H1 (cell line): ENCODE data around the gene ZNF182. TPM values are rescaled to one million over a fixed set of nuclear protein-coding genes. Genes with fewer than 3 reads are reported as not detected.

Experiments
- CTCF ChIA-PET: fragments of 300-600 bp; sonication (Branson Sonifier 250); formaldehyde crosslinking; loops from one replicate; lab custom pipeline; 2021; ENCODE audit not compliant: partially characterized antibody; lab: Charles Lee
- POLR2A ChIA-PET: fragments of 300-600 bp; sonication (Branson Sonifier 250); formaldehyde crosslinking; loops from one replicate; lab custom pipeline; 2021; ENCODE audit warnings: inconsistent platforms; ENCODE audit not compliant: partially characterized antibody; lab: Charles Lee
- DNase-seq, 2 experiments: peaks; one replicate each; pipeline versions ENCODE4 v3.0.0 to v3.0.0-alpha.2; 2010 to 2022; ENCODE audit warnings: low spot score in 2 of 2, low read depth in 1 of 2, mixed read lengths in 1 of 2
- FAIRE-seq: peaks from 2 replicates; lab custom pipeline; 2011; peaks lifted over from hg19 to GRCh38; lab: Jason Lieb, UNC
- H2AFZ ChIP-seq: 2 replicates; pipeline ENCODE4 v1.8.1; 2012; ENCODE audit warnings: low read length, inconsistent platforms
- H2AK5ac ChIP-seq: 2 replicates; pipeline ENCODE4 v1.6.1; 2013; ENCODE audit warnings: low read depth, low read length
- H2BK120ac ChIP-seq: replicated peaks from 2 replicates; pipeline ENCODE3; 2013; ENCODE audit warnings: low read depth, low read length, inconsistent platforms
- H2BK12ac ChIP-seq: 2 replicates; pipeline ENCODE4 v1.6.1; 2013; ENCODE audit warnings: low read depth, low read length
- H2BK15ac ChIP-seq: 2 replicates; pipeline ENCODE4 v1.6.1; 2013; ENCODE audit warnings: low read length
- H2BK20ac ChIP-seq: 2 replicates; pipeline ENCODE4 v1.6.1; 2013; ENCODE audit warnings: low read length
- H2BK5ac ChIP-seq: 2 replicates; pipeline ENCODE4 v1.6.1; 2013; ENCODE audit warnings: low read depth, low read length
- H3K14ac ChIP-seq: 2 replicates; pipeline ENCODE4 v1.6.1; 2013; ENCODE audit warnings: inconsistent platforms; ENCODE audit not compliant: insufficient read length
- H3K18ac ChIP-seq: 2 replicates; pipeline ENCODE4 v1.6.1; 2013; ENCODE audit warnings: low read length; ENCODE audit errors: extremely low read depth
- H3K23ac ChIP-seq: 2 replicates; pipeline ENCODE4 v1.6.1; 2013; ENCODE audit warnings: inconsistent platforms; ENCODE audit not compliant: insufficient read length
- H3K23me2 ChIP-seq: 2 replicates; pipeline ENCODE4 v1.6.1; 2013; ENCODE audit warnings: low read depth, low read length
- H3K27ac ChIP-seq: 2 replicates; pipeline ENCODE4 v1.6.1; 2011; ENCODE audit warnings: low read depth, low read length, inconsistent platforms
- H3K27me3 ChIP-seq, 4 experiments: replicated peaks in 1 of 4; 1 replicate in 1 of 4; 2 replicates in 3 of 4; pipeline versions ENCODE4 v1.6.1 to v1.8.1; 2011 to 2013; ENCODE audit warnings: low read length in 3 of 4, mild to moderate bottlenecking in 3 of 4, inconsistent platforms in 2 of 4, mixed read lengths in 2 of 4, moderate library complexity in 1 of 4; ENCODE audit not compliant: control insufficient read depth in 3 of 4, insufficient read depth in 3 of 4; ENCODE audit errors: extremely low read depth in 1 of 4
- H3K36me3 ChIP-seq, 4 experiments: 2 replicates each; pipeline versions ENCODE4 v1.6.1 to v1.8.1; 2011 to 2013; ENCODE audit warnings: mild to moderate bottlenecking in 4 of 4, low read length in 3 of 4, moderate library complexity in 2 of 4, control low read depth in 1 of 4, inconsistent platforms in 1 of 4; ENCODE audit not compliant: insufficient read depth in 4 of 4, control insufficient read depth in 2 of 4
- H3K4ac ChIP-seq: replicated peaks from 2 replicates; pipeline ENCODE3; 2013; ENCODE audit warnings: low read length, low read depth, mixed read lengths, inconsistent platforms; ENCODE audit not compliant: insufficient read length
- H3K4me1 ChIP-seq, 4 experiments: replicated peaks in 1 of 4; 1 replicate in 1 of 4; 2 replicates in 3 of 4; pipeline versions ENCODE4 v1.6.1 to v1.8.1; 2011 to 2013; ENCODE audit warnings: low read length in 3 of 4, inconsistent platforms in 2 of 4, mixed read lengths in 1 of 4; ENCODE audit not compliant: insufficient read depth in 4 of 4, control insufficient read depth in 3 of 4
- H3K4me2 ChIP-seq, 2 experiments: 2 replicates each; pipeline versions ENCODE4 v1.6.1 to v1.8.1; 2011 to 2013; ENCODE audit warnings: low read depth in 2 of 2, low read length in 2 of 2, control low read depth in 1 of 2, inconsistent platforms in 1 of 2, mild to moderate bottlenecking in 1 of 2; ENCODE audit not compliant: insufficient read depth in 1 of 2
- H3K4me3 ChIP-seq, 4 experiments: fragments of 200-600, 300-600 bp in 1 of 4; sonication (generic), shearing (Covaris generic), sonication (Bioruptor Twin) in 1 of 4; 2 replicates each; pipeline versions ENCODE4 v1.5.1 to v1.8.1; 2011 to 2016; ENCODE audit warnings: low read length in 4 of 4, low read depth in 3 of 4, control low read depth in 2 of 4, inconsistent platforms in 2 of 4, mild to moderate bottlenecking in 2 of 4, mixed read lengths in 1 of 4, moderate library complexity in 1 of 4; ENCODE audit not compliant: insufficient read depth in 2 of 4; ENCODE audit errors: extremely low read depth in 1 of 4
- H3K56ac ChIP-seq: replicated peaks from 2 replicates; pipeline ENCODE3; 2013; ENCODE audit warnings: low read depth, mild to moderate bottlenecking, mixed read lengths, low read length, inconsistent platforms; ENCODE audit not compliant: insufficient read length
- H3K79me1 ChIP-seq: 2 replicates; pipeline ENCODE4 v1.6.1; 2013; ENCODE audit warnings: low read depth, low read length, control low read depth
- H3K79me2 ChIP-seq, 2 experiments: 2 replicates each; pipeline versions ENCODE4 v1.6.1 to v1.8.1; 2012 to 2013; ENCODE audit warnings: low read length in 2 of 2, mild to moderate bottlenecking in 2 of 2, inconsistent platforms in 1 of 2; ENCODE audit not compliant: insufficient read depth in 2 of 2, control insufficient read depth in 1 of 2
- H3K9ac ChIP-seq, 4 experiments: replicated peaks in 1 of 4; 1 replicate in 1 of 4; 2 replicates in 3 of 4; pipeline versions ENCODE4 v1.6.1 to v1.8.1; 2011 to 2013; ENCODE audit warnings: low read depth in 3 of 4, low read length in 3 of 4, control low read depth in 2 of 4, mild to moderate bottlenecking in 2 of 4, moderate library complexity in 2 of 4, inconsistent platforms in 1 of 4; ENCODE audit errors: extremely low read depth in 1 of 4
- H3K9me3 ChIP-seq, 2 experiments: 2 replicates each; pipeline versions ENCODE4 v1.6.1 to v1.8.1; 2012 to 2013; ENCODE audit warnings: mild to moderate bottlenecking in 2 of 2, moderate library complexity in 2 of 2, control low read depth in 1 of 2, inconsistent platforms in 1 of 2, low read depth in 1 of 2, low read length in 1 of 2, mixed read lengths in 1 of 2; ENCODE audit not compliant: insufficient read depth in 2 of 2
- H4K20me1 ChIP-seq, 2 experiments: replicated peaks in 1 of 2; 2 replicates each; pipeline versions ENCODE3 to v1.8.1; 2011 to 2013; ENCODE audit warnings: inconsistent platforms in 2 of 2, low read length in 2 of 2, mild to moderate bottlenecking in 1 of 2; ENCODE audit not compliant: insufficient read depth in 2 of 2, control insufficient read depth in 1 of 2
- H4K5ac ChIP-seq: 2 replicates; pipeline ENCODE4 v1.6.1; 2013; ENCODE audit warnings: low read length, low read depth, mixed read lengths, inconsistent platforms; ENCODE audit not compliant: insufficient read length
- H4K8ac ChIP-seq: 2 replicates; pipeline ENCODE4 v1.8.0; 2013; ENCODE audit warnings: mild to moderate bottlenecking, moderate library complexity, low read length, inconsistent platforms; ENCODE audit not compliant: insufficient read depth; ENCODE audit errors: extremely low read depth
- H4K91ac ChIP-seq: replicated peaks from 2 replicates; pipeline ENCODE3; 2013; ENCODE audit warnings: low read length, mixed read lengths, inconsistent platforms; ENCODE audit not compliant: insufficient read length
- ATF2 ChIP-seq: IDR thresholded peaks from 2 replicates; pipeline ENCODE4 v1.6.1; 2012; ENCODE audit warnings: low read length, inconsistent platforms
- CBX5 ChIP-seq: fragments of 300-800, 300-1000 bp; sonication (generic); IDR thresholded peaks from 2 replicates; pipeline ENCODE4 v1.7.1; 2016; ENCODE audit warnings: antibody characterized with exemption, low read length, low read depth
- SUZ12 ChIP-seq: fragments of 200-600 bp; sonication (generic); IDR thresholded peaks from 2 replicates; pipeline ENCODE4 v1.6.1; 2012; ENCODE audit warnings: mild to moderate bottlenecking, inconsistent platforms, low read length, moderate library complexity, mixed read lengths
- WGBS, 2 experiments: shearing (Covaris generic) in 1 of 2; methylation state at CpG; one replicate each; pipeline versions ENCODE4 v1.1.6 to v1.1.7; 2013 to 2015; ENCODE audit warnings: low lambda C conversion rate in 2 of 2, mixed read lengths in 2 of 2, inconsistent platforms in 1 of 2, low coverage in 1 of 2, missing lambda C conversion rate in 1 of 2; ENCODE audit not compliant: insufficient replicate concordance in 2 of 2, insufficient coverage in 1 of 2, insufficient read length in 1 of 2; ENCODE audit errors: extremely low coverage in 1 of 2, missing lambda C conversion rate in 1 of 2; 5-methylcytosine and 5-hydroxymethylcytosine counted together
- polyA plus RNA-seq, 7 experiments: library from polyadenylated mRNA; depleted of rRNA in 3 of 7; stranded (reverse) in 5 of 7; unstranded in 2 of 7; fragments of >200 nt in 5 of 7; fragments of 200-250 nt in 2 of 7; gene quantifications; 1 replicate in 5 of 7; 2 replicates in 1 of 7; 4 replicates in 1 of 7; pipeline versions ENCODE4 v1.2.1 to v1.2.3, GENCODE V29; 2011 to 2013; ENCODE audit warnings: missing spikeins in 2 of 7, mixed read lengths in 2 of 7
- total RNA-seq: library from RNA; stranded (reverse); fragmentation: NEBNext Ultra II Directional; extraction: Animal tissue kit (Norgen Biotek cat#: 25700); gene quantifications from 2 replicates; pipeline ENCODE4 v1.2.1, GENCODE V29; 2021

The ZNF182 gene
- total and polyA plus RNA-seq, 2 of the 8 experiments (the other 6 are each of a cell fraction or from before 2014, with no cell fraction given), result 1.3 to 8.2 TPM

- no peaks in the 10 kb centered on the region for H3K79me1 ChIP-seq
- no peak overlapping the region for H2BK15ac ChIP-seq
- no peak overlapping the region for H4K8ac ChIP-seq
- H3K23ac ChIP-seq, result no peak overlapping the region
- H4K91ac ChIP-seq, result no peak overlapping the region
- CTCF ChIA-PET, result interaction anchor here (0.7 to 1.7 kb wide), 2 partner anchors 20 to 56 kb away, joined by 3 to 5 read pairs; no protein-coding TSS in a partner anchor
- no peak overlapping the region for H2BK12ac ChIP-seq
- no peak overlapping the region for H2BK120ac ChIP-seq
- no peak overlapping the region for H2AFZ ChIP-seq
- H3K4me1 ChIP-seq, result no peaks in the 10 kb centered on the region
- H3K56ac ChIP-seq, result no peak overlapping the region
- H3K36me3 ChIP-seq, result no peaks in the 10 kb centered on the region
- H4K20me1 ChIP-seq, result no peaks in the 10 kb centered on the region
- FAIRE-seq, result no peak
- no peaks in the 10 kb centered on the region for H3K79me2 ChIP-seq
- H3K9me3 ChIP-seq, result no peaks in the 10 kb centered on the region
- no peak overlapping the region for H2BK5ac ChIP-seq
- H4K5ac ChIP-seq, result no peak overlapping the region
- no peak overlapping the region for H2AK5ac ChIP-seq
- H3K18ac ChIP-seq, result no peak overlapping the region
- TF ChIP-seq SUZ12 (no peak), CBX5 (no peak), ATF2 (no peak)
- no peak overlapping the region for H3K9ac ChIP-seq
- H3K27me3 ChIP-seq, result no peaks in the 10 kb centered on the region
- no peak overlapping the region for H3K4ac ChIP-seq
- DNase-seq, result no peak
- no peaks in the 10 kb centered on the region for H3K23me2 ChIP-seq
- H3K4me2 ChIP-seq, result no peak overlapping the region
- WGBS, 2 experiments, result 74% methylated on average over 4 of the region's 5 CpGs; no CpG with 5 or more reads in 1 of the 2 experiments
- POLR2A ChIA-PET, result no interaction called here
- no peak overlapping the region for H2BK20ac ChIP-seq
- no peak overlapping the region for H3K14ac ChIP-seq
- no peak overlapping the region for H3K27ac ChIP-seq
- no peak overlapping the region for H3K4me3 ChIP-seq
Observed at GRCh38 chrX:48046846-48047245, 43.1 kb upstream of the ZNF182 start.
